Neural cell (in vitro differentiated cells): ENCODE results near the gene POT1. TPM values are rescaled to one million over a fixed set of nuclear protein-coding genes. Genes with fewer than 3 reads are reported as not detected.

ENCODE experiments used
- H2AFZ ChIP-seq: fragments of 200-600, 300-800 bp; sonication (generic), shearing (Covaris generic); 2 replicates; pipeline ENCODE4 v1.6.0; 2014; ENCODE audit warnings: low read depth, mild to moderate bottlenecking, antibody characterized with exemption, low read length, moderate library complexity
- H3F3A ChIP-seq: fragments of 200-600 bp; shearing (Covaris generic); 2 replicates; pipeline ENCODE4 v1.6.1; 2016; ENCODE audit warnings: mild to moderate bottlenecking, moderate library complexity, mixed read lengths, antibody characterized with exemption, low read length; ENCODE audit not compliant: insufficient read depth, poor library complexity, severe bottlenecking
- H3K27ac ChIP-seq: fragments of 200-600, 300-800 bp; sonication (generic), shearing (Covaris generic); 2 replicates; pipeline ENCODE4 v1.5.1; 2014; ENCODE audit warnings: mild to moderate bottlenecking, low read length, moderate library complexity
- H3K27me3 ChIP-seq: fragments of 300-800, 200-600 bp; sonication (generic), shearing (Covaris generic); 2 replicates; pipeline ENCODE4 v1.6.0; 2014; ENCODE audit warnings: mild to moderate bottlenecking, low read depth, low read length, moderate library complexity; ENCODE audit not compliant: insufficient read depth
- H3K36me3 ChIP-seq: fragments of 300-800, 200-600 bp; sonication (generic), shearing (Covaris generic); 2 replicates; pipeline ENCODE4 v1.5.1; 2014; ENCODE audit warnings: mild to moderate bottlenecking, antibody characterized with exemption, low read length, moderate library complexity; ENCODE audit not compliant: insufficient read depth
- H3K4me2 ChIP-seq: fragments of 300-800, 200-600 bp; sonication (generic), shearing (Covaris generic); 2 replicates; pipeline ENCODE4 v1.6.0; 2014; ENCODE audit warnings: mild to moderate bottlenecking, low read length
- H3K4me3 ChIP-seq: fragments of 300-800, 200-600 bp; sonication (generic), shearing (Covaris generic); 2 replicates; pipeline ENCODE4 v1.5.1; 2014; ENCODE audit warnings: mild to moderate bottlenecking, low read length, moderate library complexity
- H3K79me2 ChIP-seq: fragments of 200-600 bp; shearing (Covaris generic); replicated peaks from 2 replicates; pipeline ENCODE4 v1.6.0; 2014; ENCODE audit warnings: mild to moderate bottlenecking, low read length, moderate library complexity; ENCODE audit not compliant: insufficient read depth
- H3K9ac ChIP-seq: fragments of 300-800, 200-600 bp; sonication (generic), shearing (Covaris generic); 2 replicates; pipeline ENCODE4 v1.6.1; 2016; ENCODE audit warnings: mild to moderate bottlenecking, low read length, mixed read lengths
- H3K9me2 ChIP-seq: fragments of 200-600 bp; shearing (Covaris generic); 2 replicates; pipeline ENCODE4 v1.6.1; 2016; ENCODE audit warnings: mild to moderate bottlenecking, low read length, mixed read lengths; ENCODE audit not compliant: insufficient read depth
- H3K9me3 ChIP-seq: fragments of 200-600, 300-800 bp; sonication (generic), shearing (Covaris generic); 2 replicates; pipeline ENCODE4 v1.6.1; 2016; ENCODE audit warnings: mild to moderate bottlenecking, mixed run types, low read length, moderate library complexity, mixed read lengths
- H4K20me1 ChIP-seq: fragments of 200-600 bp; shearing (Covaris generic); 2 replicates; pipeline ENCODE4 v1.6.1; 2016; ENCODE audit warnings: mild to moderate bottlenecking, mixed run types; ENCODE audit not compliant: insufficient read depth
- CTCF ChIP-seq: fragments of 450-650 bp; IDR thresholded peaks from 2 replicates; pipeline ENCODE4 v1.5.1; 2014; ENCODE audit warnings: antibody characterized with exemption, mild to moderate bottlenecking, moderate library complexity; ENCODE audit not compliant: poor library complexity, severe bottlenecking
- EP300 ChIP-seq: fragments of 450-650 bp; conservative IDR thresholded peaks from 2 replicates; pipeline ENCODE4 v1.6.1; 2014; ENCODE audit warnings: antibody characterized with exemption, mild to moderate bottlenecking, moderate library complexity; ENCODE audit not compliant: poor library complexity, severe bottlenecking
- EZH2 ChIP-seq: fragments of 200-600, 300-800 bp; shearing (Covaris generic), sonication (generic); IDR thresholded peaks from 2 replicates; pipeline ENCODE4 v1.6.1; 2014; ENCODE audit warnings: antibody characterized with exemption, low read length, borderline replicate concordance, mild to moderate bottlenecking; ENCODE audit not compliant: insufficient read depth, poor library complexity, severe bottlenecking
- MXI1 ChIP-seq: fragments of 450-650 bp; conservative IDR thresholded peaks from 2 replicates; pipeline ENCODE4 v1.6.1; 2014; ENCODE audit warnings: antibody characterized with exemption, mild to moderate bottlenecking; ENCODE audit not compliant: poor library complexity, severe bottlenecking
- POLR2AphosphoS5 ChIP-seq: IDR thresholded peaks from 2 replicates; pipeline ENCODE4 v1.6.1; 2012
- RAD21 ChIP-seq: fragments of 450-650 bp; conservative IDR thresholded peaks from 2 replicates; pipeline ENCODE4 v1.6.1; 2014; ENCODE audit warnings: antibody characterized with exemption, mild to moderate bottlenecking, moderate library complexity
- SMC3 ChIP-seq: fragments of 450-650 bp; conservative IDR thresholded peaks from 2 replicates; pipeline ENCODE4 v1.6.1; 2014; ENCODE audit warnings: antibody characterized with exemption, mild to moderate bottlenecking, moderate library complexity; ENCODE audit not compliant: poor library complexity
- TAF1 ChIP-seq: IDR thresholded peaks from 2 replicates; pipeline ENCODE4 v1.6.1; 2012; ENCODE audit warnings: low read depth
- polyA plus RNA-seq: library from polyadenylated mRNA; depleted of rRNA; stranded (reverse); fragments of >200 nt; gene quantifications from 2 replicates; pipeline ENCODE4 v1.2.3, GENCODE V29; 2014
- TF ChIP-seq, protein P1 (sequence below): IDR thresholded peaks from 2 replicates; pipeline ENCODE4 v1.6.1; 2012; ENCODE audit warnings: borderline replicate concordance

Gene POT1
- polyA plus RNA-seq, 1 donor from 2014 or later, result 19.3 TPM

DNA sequence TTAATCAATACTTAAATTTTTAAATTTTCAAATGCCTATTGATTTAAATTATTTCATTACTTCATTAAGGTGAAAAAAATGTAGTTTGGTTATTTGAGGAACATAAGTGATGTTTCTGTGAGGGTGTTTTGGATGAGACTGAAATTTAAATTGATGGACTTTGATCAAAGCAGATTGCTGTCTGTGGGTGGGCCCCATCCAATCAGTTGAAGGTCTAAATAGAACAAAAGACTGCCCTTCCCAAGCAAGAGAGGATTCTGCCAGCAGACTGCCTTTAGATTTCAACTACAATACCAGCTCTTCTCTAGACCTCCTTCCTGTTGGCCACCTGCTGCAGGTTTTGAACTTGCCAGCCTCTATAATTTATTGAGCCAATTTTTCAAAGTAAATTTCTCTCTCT lies 149.6 kb downstream of the POT1 start:
- TF ChIP-seq TAF1, result no peak
- TF ChIP-seq EZH2, result no peak
- TF ChIP-seq, protein P1, sequence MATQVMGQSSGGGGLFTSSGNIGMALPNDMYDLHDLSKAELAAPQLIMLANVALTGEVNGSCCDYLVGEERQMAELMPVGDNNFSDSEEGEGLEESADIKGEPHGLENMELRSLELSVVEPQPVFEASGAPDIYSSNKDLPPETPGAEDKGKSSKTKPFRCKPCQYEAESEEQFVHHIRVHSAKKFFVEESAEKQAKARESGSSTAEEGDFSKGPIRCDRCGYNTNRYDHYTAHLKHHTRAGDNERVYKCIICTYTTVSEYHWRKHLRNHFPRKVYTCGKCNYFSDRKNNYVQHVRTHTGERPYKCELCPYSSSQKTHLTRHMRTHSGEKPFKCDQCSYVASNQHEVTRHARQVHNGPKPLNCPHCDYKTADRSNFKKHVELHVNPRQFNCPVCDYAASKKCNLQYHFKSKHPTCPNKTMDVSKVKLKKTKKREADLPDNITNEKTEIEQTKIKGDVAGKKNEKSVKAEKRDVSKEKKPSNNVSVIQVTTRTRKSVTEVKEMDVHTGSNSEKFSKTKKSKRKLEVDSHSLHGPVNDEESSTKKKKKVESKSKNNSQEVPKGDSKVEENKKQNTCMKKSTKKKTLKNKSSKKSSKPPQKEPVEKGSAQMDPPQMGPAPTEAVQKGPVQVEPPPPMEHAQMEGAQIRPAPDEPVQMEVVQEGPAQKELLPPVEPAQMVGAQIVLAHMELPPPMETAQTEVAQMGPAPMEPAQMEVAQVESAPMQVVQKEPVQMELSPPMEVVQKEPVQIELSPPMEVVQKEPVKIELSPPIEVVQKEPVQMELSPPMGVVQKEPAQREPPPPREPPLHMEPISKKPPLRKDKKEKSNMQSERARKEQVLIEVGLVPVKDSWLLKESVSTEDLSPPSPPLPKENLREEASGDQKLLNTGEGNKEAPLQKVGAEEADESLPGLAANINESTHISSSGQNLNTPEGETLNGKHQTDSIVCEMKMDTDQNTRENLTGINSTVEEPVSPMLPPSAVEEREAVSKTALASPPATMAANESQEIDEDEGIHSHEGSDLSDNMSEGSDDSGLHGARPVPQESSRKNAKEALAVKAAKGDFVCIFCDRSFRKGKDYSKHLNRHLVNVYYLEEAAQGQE, result no peak
- TF ChIP-seq EP300, result no peak
- no peak for TF ChIP-seq RAD21
- no peak for TF ChIP-seq CTCF
- TF ChIP-seq MXI1, result no peak
- no peak for TF ChIP-seq POLR2AphosphoS5
- TF ChIP-seq SMC3, result no peak
- no peaks in the 10 kb centered on the region for H4K20me1 ChIP-seq
- no peaks in the 10 kb centered on the region for H3K27me3 ChIP-seq
- H3F3A ChIP-seq, result no peaks in the 10 kb centered on the region
- H3K79me2 ChIP-seq, result no peaks in the 10 kb centered on the region
- no peak overlapping the region for H3K4me2 ChIP-seq
- no peak overlapping the region for H3K9ac ChIP-seq
- no peak overlapping the region for H2AFZ ChIP-seq
- H3K36me3 ChIP-seq, result no peaks in the 10 kb centered on the region
- no peak overlapping the region for H3K4me3 ChIP-seq
- H3K27ac ChIP-seq, result no peak overlapping the region
- no peaks in the 10 kb centered on the region for H3K9me3 ChIP-seq
- no peaks in the 10 kb centered on the region for H3K9me2 ChIP-seq

- Histone ChIP-seq H3K9me2 (no peaks in the 10 kb centered on the region), H3K4me3 (no peak overlapping the region), H2AFZ (no peak overlapping the region), H3K4me2 (no peak overlapping the region), H3K9ac (no peak overlapping the region), H3K9me3 (no peaks in the 10 kb centered on the region), H3K27ac (no peak overlapping the region), H3K79me2 (no peaks in the 10 kb centered on the region), H3F3A (no peaks in the 10 kb centered on the region), H3K36me3 (no peaks in the 10 kb centered on the region), H3K27me3 (no peaks in the 10 kb centered on the region), H4K20me1 (no peaks in the 10 kb centered on the region)
- TF ChIP-seq, protein P1, result no peak
- no peak for TF ChIP-seq EZH2
- no peak for TF ChIP-seq MXI1
- TF ChIP-seq SMC3, result no peak
- no peak for TF ChIP-seq RAD21
- TF ChIP-seq POLR2AphosphoS5, result no peak
- no peak for TF ChIP-seq EP300
- TF ChIP-seq TAF1, result no peak
- no peak for TF ChIP-seq CTCF
These were observed 150.0 kb downstream of the POT1 start for GRCh38 chr7:124779620-124780019.
